GM12891 (cell line): Measurements from ENCODE around the gene MAP2K5.

Experiments used
- POLR2A ChIP-seq: IDR thresholded peaks from 2 replicates; pipeline ENCODE4 v1.6.1; 2011; ENCODE audit warnings: low read depth, low read length, control low read depth
- POU2F2 ChIP-seq: IDR thresholded peaks from 2 replicates; pipeline ENCODE4 v1.6.1; 2011; ENCODE audit warnings: low read depth, mild to moderate bottlenecking, control low read depth, low read length, moderate library complexity
- TAF1 ChIP-seq: IDR thresholded peaks from 2 replicates; pipeline ENCODE4 v1.6.1; 2011; ENCODE audit warnings: low read depth, low read length, control low read depth

DNA sequence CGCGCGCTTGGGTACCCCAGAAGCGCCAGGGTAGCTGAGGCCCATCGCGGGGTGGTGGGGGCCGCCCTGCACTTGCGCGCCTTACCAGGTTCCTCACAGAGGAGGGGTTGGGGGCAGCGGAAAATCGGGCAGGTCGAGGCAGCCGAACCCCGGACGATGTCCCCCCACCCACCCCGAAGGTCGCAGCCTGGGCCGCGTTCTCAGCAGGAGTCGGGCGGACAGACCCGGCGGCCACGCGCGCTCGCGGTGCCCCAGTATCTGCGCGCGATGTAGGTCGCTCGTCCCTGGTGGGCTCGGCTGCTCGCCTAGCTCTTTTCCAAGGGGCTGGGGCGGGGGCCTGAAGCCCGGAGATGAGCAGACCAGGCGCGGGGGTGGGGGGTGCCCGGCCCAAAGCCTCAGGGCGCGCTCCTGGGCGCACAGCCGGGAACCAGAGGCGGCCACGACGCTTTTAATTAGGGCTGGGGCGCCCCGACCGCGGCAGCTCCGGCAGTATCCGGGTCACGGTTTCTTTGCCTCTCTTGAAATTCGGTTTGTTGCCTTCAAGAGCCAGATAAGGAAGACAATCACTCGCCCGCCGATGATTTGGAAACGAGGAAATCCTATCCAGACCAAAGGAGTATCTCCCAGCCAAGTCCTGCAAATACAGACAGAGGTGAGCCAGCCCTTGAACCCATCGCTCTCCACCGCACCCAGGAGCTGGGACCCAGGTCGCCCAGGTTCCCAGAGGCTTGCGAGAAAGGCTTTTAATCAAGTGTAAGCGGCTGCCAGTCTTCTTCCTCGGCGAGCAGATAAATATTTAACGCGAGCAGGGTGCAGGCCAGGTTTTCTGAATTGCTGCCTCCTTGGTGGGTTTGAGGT is 287.4 kb downstream of the MAP2K5 start:
- TF ChIP-seq POU2F2 (no peak), TAF1 (no peak), POLR2A (no peak)
